ENCODE measurements around the gene NMNAT2. TPM values are rescaled to one million over a fixed set of nuclear protein-coding genes. Genes with fewer than 3 reads are reported as not detected.

Gene NMNAT2
- total and polyA plus RNA-seq, 2 of the 8 experiments (the other 6 are each of a cell fraction or from before 2014, with no cell fraction given): 6.5 to 20.9 TPM

DNA sequence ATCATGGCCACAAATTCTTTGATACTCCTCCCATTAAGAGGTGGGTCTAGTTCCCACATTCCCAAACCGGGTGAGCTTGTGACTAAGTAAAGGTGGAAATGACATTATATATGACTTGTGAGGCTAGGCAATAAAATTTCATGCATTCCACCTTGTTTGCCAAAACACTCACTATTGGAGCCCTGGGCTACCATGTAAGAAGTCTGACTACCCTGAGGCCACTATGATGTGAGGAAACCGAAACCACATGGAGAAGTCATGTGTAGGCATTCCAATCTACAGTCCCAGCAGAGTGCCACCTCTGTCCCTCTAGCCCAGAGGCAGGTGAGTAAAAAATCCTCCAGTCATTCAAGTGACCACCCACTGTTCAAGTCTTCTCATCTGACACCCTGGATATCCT, 36.2 kb upstream of the NMNAT2 start:
- 0 out of 2 replicates have a peak overlapping the region, but pooled peaks have one; percentile 40 for H2AFZ ChIP-seq (ENCODE audit: low read length)
- H2AK5ac ChIP-seq (ENCODE audit: low read depth, low read length): no peak overlapping the region
- no peak overlapping the region for H4K5ac ChIP-seq (ENCODE audit: insufficient read length, low read depth, low read length)
- no peak overlapping the region for H3K4me2 ChIP-seq (ENCODE audit: insufficient read depth in 1 of 2, low read depth in 2 of 2, low read length in 2 of 2)
- no peak overlapping the region for H2BK12ac ChIP-seq (ENCODE audit: low read depth, low read length)
- no peak overlapping the region for H4K91ac ChIP-seq (replicated peaks; ENCODE audit: insufficient read length, low read length)
- H3K27ac ChIP-seq (ENCODE audit: low read depth, low read length): no peak overlapping the region
- ChIA-PET POLR2A (ENCODE audit: partially characterized antibody) (no interaction called here), CTCF (ENCODE audit: partially characterized antibody) (interaction anchor here (1.0 kb wide), 1 partner anchor 148 kb away, joined by 3 read pairs; no protein-coding TSS in a partner anchor)
- no peaks in the 10 kb centered on the region for H4K20me1 ChIP-seq (replicated peaks in 1 of 2; ENCODE audit: control insufficient read depth in 1 of 2, insufficient read depth in 2 of 2, low read length in 2 of 2)
- H3K79me2 ChIP-seq (ENCODE audit: control insufficient read depth in 1 of 2, insufficient read depth in 2 of 2, low read length in 2 of 2): no peaks in the 10 kb centered on the region
- no peak overlapping the region for H2BK20ac ChIP-seq (ENCODE audit: low read length)
- H3K27me3 ChIP-seq (replicated peaks in 1 of 4; ENCODE audit: control insufficient read depth in 3 of 4, extremely low read depth in 1 of 4, insufficient read depth in 3 of 4, low read length in 3 of 4): no peaks in the 10 kb centered on the region
- 92% methylated on average over 2 of the region's 2 CpGs; no CpG with 5 or more reads in 1 of the 2 experiments for WGBS, 2 experiments (ENCODE audit: extremely low coverage in 1 of 2, insufficient coverage in 1 of 2, insufficient read length in 1 of 2, insufficient replicate concordance in 2 of 2, low coverage in 1 of 2, low lambda C conversion rate in 2 of 2, missing lambda C conversion rate in 1 of 2)
- peak overlapping the region; percentile 29 for H2BK120ac ChIP-seq (replicated peaks; ENCODE audit: low read depth, low read length)
- no peak for DNase-seq (ENCODE audit: low read depth in 1 of 2, low spot score in 2 of 2)
- no peaks in the 10 kb centered on the region for H3K9me3 ChIP-seq (ENCODE audit: insufficient read depth in 2 of 2, low read depth in 1 of 2, low read length in 1 of 2)
- H3K79me1 ChIP-seq (ENCODE audit: low read depth, low read length): no peaks in the 10 kb centered on the region
- FAIRE-seq: no peak
- H3K23me2 ChIP-seq (ENCODE audit: low read depth, low read length): no peaks in the 10 kb centered on the region
- H2BK5ac ChIP-seq (ENCODE audit: low read depth, low read length): no peak overlapping the region
- H3K4me1 ChIP-seq (replicated peaks in 1 of 4; ENCODE audit: control insufficient read depth in 3 of 4, insufficient read depth in 4 of 4, low read length in 3 of 4): no peaks in the 10 kb centered on the region
- H3K56ac ChIP-seq (replicated peaks; ENCODE audit: insufficient read length, low read depth, low read length): no peak overlapping the region
- no peak overlapping the region for H3K4me3 ChIP-seq (ENCODE audit: extremely low read depth in 1 of 4, insufficient read depth in 2 of 4, low read depth in 3 of 4, low read length in 4 of 4)
- H3K23ac ChIP-seq (ENCODE audit: insufficient read length): no peak overlapping the region
- H3K4ac ChIP-seq (replicated peaks; ENCODE audit: insufficient read length, low read depth, low read length): no peak overlapping the region
- H3K14ac ChIP-seq (ENCODE audit: insufficient read length): no peak overlapping the region
- no peaks in the 10 kb centered on the region for H3K36me3 ChIP-seq (ENCODE audit: control insufficient read depth in 2 of 4, insufficient read depth in 4 of 4, low read length in 3 of 4)
- H4K8ac ChIP-seq (ENCODE audit: extremely low read depth, insufficient read depth, low read length): no peak overlapping the region
- H2BK15ac ChIP-seq (ENCODE audit: low read length): no peak overlapping the region
- H3K18ac ChIP-seq (ENCODE audit: extremely low read depth, low read length): no peak overlapping the region
- H3K9ac ChIP-seq (replicated peaks in 1 of 4; ENCODE audit: extremely low read depth in 1 of 4, low read depth in 3 of 4, low read length in 3 of 4): no peak overlapping the region
